ENCODE measurements around the gene HLA-DPB1.

Gene HLA-DPB1

GRCh38 chr6:33132081-33132524 lies 56.3 kb downstream of the HLA-DPB1 start:
- Histone ChIP-seq H3K4me3 (no peak overlapping the region), H3K27ac (no peak overlapping the region)
- DNase-seq (ENCODE audit: low spot score), result no peak
- no peak for TF ChIP-seq CTCF (IDR thresholded peaks at IDR 0.05)

GRCh38 chr6:33136310-33136900 lies 60.6 kb downstream of the HLA-DPB1 start:
- no peak overlapping the region for H3K27ac ChIP-seq
- no peak for TF ChIP-seq CTCF (IDR thresholded peaks at IDR 0.05)
- H3K4me3 ChIP-seq, result no peak overlapping the region
- DNase-seq (ENCODE audit: low spot score), result no peak

Measured in coronary artery (tissue), 2 donors.